ENCODE results near the gene TUBA8. TPM values are rescaled to one million over a fixed set of nuclear protein-coding genes. Genes with fewer than 3 reads are reported as not detected.

TUBA8 gene
- total RNA-seq, 1 donor from 2014 or later: 1.8 TPM

DNA sequence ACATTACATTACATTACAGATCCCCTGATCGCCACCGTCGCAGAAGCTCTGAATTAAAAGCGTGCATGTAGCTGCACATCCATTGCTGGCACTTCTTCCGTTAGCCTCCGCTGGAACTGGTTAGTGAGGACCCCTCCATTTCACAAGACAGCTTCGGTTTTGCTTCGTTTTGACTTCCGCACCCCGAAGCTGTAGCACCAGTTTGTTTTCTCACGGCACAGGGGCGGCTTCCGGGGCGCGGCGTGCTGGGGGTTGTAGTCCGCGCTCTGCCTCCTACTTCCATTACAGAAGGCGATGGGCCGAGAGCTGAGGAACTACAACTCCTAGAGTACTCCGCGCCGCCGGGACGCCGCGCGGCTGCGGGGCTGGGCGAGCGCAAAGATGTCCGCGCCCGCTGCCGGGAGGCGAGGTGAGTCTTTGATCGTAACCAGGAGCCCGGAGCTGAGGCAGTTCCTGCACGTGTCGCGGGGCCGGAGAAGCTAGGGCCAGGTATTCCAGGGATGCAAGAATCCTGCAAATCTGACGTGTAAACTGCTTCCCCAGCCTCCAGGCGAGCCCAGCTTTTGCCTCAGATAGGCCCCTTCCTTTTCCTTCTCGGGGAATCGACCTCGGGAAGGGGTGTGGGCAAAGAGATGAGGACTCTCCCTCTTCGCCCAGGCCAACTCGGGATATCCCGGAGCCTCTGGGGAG lies 32.8 kb upstream of the TUBA8 start, which contains the start of gene PEX26:
Gene PEX26, plus strand, starts transcription at position 352 of the 690 bp plus-strand sequence. CDS start 387 bp downstream, outside the sequence.
- Mint-ChIP-seq H3K4me1 (ENCODE audit: unreplicated experiment) (peaks cover 27% of the 10 kb centered on the region), H3K27me3 (ENCODE audit: unreplicated experiment) (no peaks in the 10 kb centered on the region), H3K36me3 (ENCODE audit: unreplicated experiment) (peaks cover 18% of the 10 kb centered on the region), H3K27ac (ENCODE audit: unreplicated experiment) (peak within 1 kb of the TSS; percentile 97), H3K9me3 (ENCODE audit: unreplicated experiment) (no peaks in the 10 kb centered on the region), H3K4me3 (ENCODE audit: unreplicated experiment) (peak within 1 kb of the TSS; percentile 100)
- TF ChIP-seq, protein P1, sequence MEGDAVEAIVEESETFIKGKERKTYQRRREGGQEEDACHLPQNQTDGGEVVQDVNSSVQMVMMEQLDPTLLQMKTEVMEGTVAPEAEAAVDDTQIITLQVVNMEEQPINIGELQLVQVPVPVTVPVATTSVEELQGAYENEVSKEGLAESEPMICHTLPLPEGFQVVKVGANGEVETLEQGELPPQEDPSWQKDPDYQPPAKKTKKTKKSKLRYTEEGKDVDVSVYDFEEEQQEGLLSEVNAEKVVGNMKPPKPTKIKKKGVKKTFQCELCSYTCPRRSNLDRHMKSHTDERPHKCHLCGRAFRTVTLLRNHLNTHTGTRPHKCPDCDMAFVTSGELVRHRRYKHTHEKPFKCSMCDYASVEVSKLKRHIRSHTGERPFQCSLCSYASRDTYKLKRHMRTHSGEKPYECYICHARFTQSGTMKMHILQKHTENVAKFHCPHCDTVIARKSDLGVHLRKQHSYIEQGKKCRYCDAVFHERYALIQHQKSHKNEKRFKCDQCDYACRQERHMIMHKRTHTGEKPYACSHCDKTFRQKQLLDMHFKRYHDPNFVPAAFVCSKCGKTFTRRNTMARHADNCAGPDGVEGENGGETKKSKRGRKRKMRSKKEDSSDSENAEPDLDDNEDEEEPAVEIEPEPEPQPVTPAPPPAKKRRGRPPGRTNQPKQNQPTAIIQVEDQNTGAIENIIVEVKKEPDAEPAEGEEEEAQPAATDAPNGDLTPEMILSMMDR (IDR thresholded peaks at IDR 0.05): no peak
- DNase-seq (ENCODE audit: extremely low spot score, unreplicated experiment): peak; percentile 95

GRCh38 chr22:18078329-18079041 lies 32.1 kb upstream of the TUBA8 start:
- TF ChIP-seq, protein P1 (IDR thresholded peaks at IDR 0.05): no peak
- DNase-seq (ENCODE audit: extremely low spot score, unreplicated experiment): no peak
- H3K4me3 Mint-ChIP-seq (ENCODE audit: unreplicated experiment): peak overlapping the region; percentile 100
- H3K27ac Mint-ChIP-seq (ENCODE audit: unreplicated experiment): peak overlapping the region; percentile 97
- no peaks in the 10 kb centered on the region for H3K27me3 Mint-ChIP-seq (ENCODE audit: unreplicated experiment)
- H3K36me3 Mint-ChIP-seq (ENCODE audit: unreplicated experiment): peaks cover 21% of the 10 kb centered on the region
- peaks cover 28% of the 10 kb centered on the region for H3K4me1 Mint-ChIP-seq (ENCODE audit: unreplicated experiment)
- no peaks in the 10 kb centered on the region for H3K9me3 Mint-ChIP-seq (ENCODE audit: unreplicated experiment)

GRCh38 chr22:18079706-18080233 lies 30.8 kb upstream of the TUBA8 start:
- Mint-ChIP-seq H3K4me1 (ENCODE audit: unreplicated experiment) (peaks cover 28% of the 10 kb centered on the region), H3K36me3 (ENCODE audit: unreplicated experiment) (peaks cover 24% of the 10 kb centered on the region), H3K27me3 (ENCODE audit: unreplicated experiment) (no peaks in the 10 kb centered on the region), H3K27ac (ENCODE audit: unreplicated experiment) (no peak overlapping the region), H3K4me3 (ENCODE audit: unreplicated experiment) (peak overlapping the region; percentile 100), H3K9me3 (ENCODE audit: unreplicated experiment) (no peaks in the 10 kb centered on the region)
- TF ChIP-seq, protein P1 (IDR thresholded peaks at IDR 0.05): no peak
- DNase-seq (ENCODE audit: extremely low spot score, unreplicated experiment): no peak

- no peak for DNase-seq (ENCODE audit: extremely low spot score, unreplicated experiment)
- TF ChIP-seq, protein P1 (IDR thresholded peaks at IDR 0.05): no peak
- no peaks in the 10 kb centered on the region for H3K27me3 Mint-ChIP-seq (ENCODE audit: unreplicated experiment)
- no peak overlapping the region for H3K27ac Mint-ChIP-seq (ENCODE audit: unreplicated experiment)
- H3K9me3 Mint-ChIP-seq (ENCODE audit: unreplicated experiment): no peaks in the 10 kb centered on the region
- peaks cover 29% of the 10 kb centered on the region for H3K36me3 Mint-ChIP-seq (ENCODE audit: unreplicated experiment)
- H3K4me3 Mint-ChIP-seq (ENCODE audit: unreplicated experiment): no peak overlapping the region
- peaks cover 25% of the 10 kb centered on the region for H3K4me1 Mint-ChIP-seq (ENCODE audit: unreplicated experiment)
Observed at GRCh38 chr22:18081416-18081815, 29.2 kb upstream of the TUBA8 start.

GRCh38 chr22:18082467-18082866 lies 28.1 kb upstream of the TUBA8 start:
- no peaks in the 10 kb centered on the region for H3K9me3 Mint-ChIP-seq (ENCODE audit: unreplicated experiment)
- peaks cover 30% of the 10 kb centered on the region for H3K36me3 Mint-ChIP-seq (ENCODE audit: unreplicated experiment)
- no peaks in the 10 kb centered on the region for H3K27me3 Mint-ChIP-seq (ENCODE audit: unreplicated experiment)
- no peak overlapping the region for H3K4me3 Mint-ChIP-seq (ENCODE audit: unreplicated experiment)
- TF ChIP-seq, protein P1 (IDR thresholded peaks at IDR 0.05): no peak
- peaks cover 18% of the 10 kb centered on the region for H3K4me1 Mint-ChIP-seq (ENCODE audit: unreplicated experiment)
- H3K27ac Mint-ChIP-seq (ENCODE audit: unreplicated experiment): no peak overlapping the region
- no peak for DNase-seq (ENCODE audit: extremely low spot score, unreplicated experiment)
